SK-N-SH (cell line): ENCODE data around the gene ADGRD2. TPM values are rescaled to one million over a fixed set of nuclear protein-coding genes. Genes with fewer than 3 reads are reported as not detected.

Experiments
- CTCF ChIA-PET: fragments of 300-600, 350-600 bp; formaldehyde crosslinking; extraction: SDS; loops from one replicate; lab custom pipeline; 2021; lab: Yijun Ruan, JAX
- POLR2A ChIA-PET: fragments of 350-600 bp; sonication (Branson Sonifier 250); formaldehyde crosslinking; extraction: SDS; loops from one replicate; lab custom pipeline; 2020; ENCODE audit warnings: antibody characterized with exemption, inconsistent platforms; lab: Yijun Ruan, JAX
- DNase-seq: peaks from one replicate; pipeline ENCODE4 v3.0.0; 2012
- H2AFZ ChIP-seq: fragments of 200-600 bp; sonication (generic); 2 replicates; pipeline ENCODE4 v1.8.1; 2016; ENCODE audit warnings: antibody characterized with exemption, mild to moderate bottlenecking, low read depth
- H3F3A ChIP-seq: fragments of 200-600 bp; sonication (generic); replicated peaks from 2 replicates; pipeline ENCODE3; 2016; ENCODE audit warnings: antibody characterized with exemption, mild to moderate bottlenecking; ENCODE audit not compliant: insufficient read depth
- H3K27ac ChIP-seq, 2 experiments: fragments of 200-500 bp in 1 of 2; fragments of 200-600 bp in 1 of 2; sonication (Bioruptor generic) in 1 of 2; sonication (generic), shearing (Covaris generic) in 1 of 2; 2 replicates each; pipeline versions ENCODE4 v1.5.1 to v1.6.1; 2014 to 2016; ENCODE audit warnings: low read depth in 2 of 2, inconsistent platforms in 1 of 2, low read length in 1 of 2, mild to moderate bottlenecking in 1 of 2, mixed read lengths in 1 of 2
- H3K27me3 ChIP-seq: fragments of 200-600 bp; sonication (generic), shearing (Covaris generic); 2 replicates; pipeline ENCODE4 v1.6.1; 2016; ENCODE audit warnings: mixed run types; ENCODE audit not compliant: insufficient read depth
- H3K36me3 ChIP-seq, 2 experiments: fragments of 200-500 bp in 1 of 2; fragments of 200-600 bp in 1 of 2; sonication (Bioruptor generic) in 1 of 2; sonication (generic) in 1 of 2; replicated peaks in 1 of 2; 2 replicates each; pipeline versions ENCODE3 to v1.5.1; 2014 to 2016; ENCODE audit warnings: low read length in 1 of 2, mild to moderate bottlenecking in 1 of 2; ENCODE audit not compliant: insufficient read depth in 2 of 2, control insufficient read depth in 1 of 2
- H3K4me1 ChIP-seq, 2 experiments: fragments of 200-500 bp in 1 of 2; fragments of 200-600 bp in 1 of 2; sonication (Bioruptor generic) in 1 of 2; sonication (generic), shearing (Covaris generic) in 1 of 2; 2 replicates each; pipeline versions ENCODE4 v1.5.1 to v1.6.1; 2014 to 2016; ENCODE audit warnings: low read depth in 1 of 2, low read length in 1 of 2, mixed run types in 1 of 2; ENCODE audit not compliant: insufficient read depth in 2 of 2, control insufficient read depth in 1 of 2
- H3K4me2 ChIP-seq: fragments of 200-600 bp; sonication (generic), shearing (Covaris generic); 2 replicates; pipeline ENCODE4 v1.6.1; 2017; ENCODE audit warnings: mixed run types
- H3K4me3 ChIP-seq, 2 experiments: fragments of 200-500 bp in 1 of 2; fragments of 200-600 bp in 1 of 2; sonication (Bioruptor generic) in 1 of 2; sonication (generic), shearing (Covaris generic) in 1 of 2; 2 replicates each; pipeline versions ENCODE4 v1.5.1 to v1.8.1; 2014 to 2016; ENCODE audit warnings: low read depth in 2 of 2, inconsistent platforms in 1 of 2, low read length in 1 of 2, mild to moderate bottlenecking in 1 of 2, mixed read lengths in 1 of 2, moderate library complexity in 1 of 2
- H3K79me2 ChIP-seq: fragments of 200-600 bp; sonication (generic); 2 replicates; pipeline ENCODE4 v1.8.1; 2017; ENCODE audit warnings: mild to moderate bottlenecking; ENCODE audit not compliant: insufficient read depth
- H3K9ac ChIP-seq: fragments of 200-600 bp; sonication (generic); 2 replicates; pipeline ENCODE4 v1.6.1; 2017; ENCODE audit warnings: mixed run types
- H3K9me2 ChIP-seq: fragments of 200-600 bp; sonication (generic); 2 replicates; pipeline ENCODE4 v1.6.1; 2017; ENCODE audit warnings: mixed run types
- H3K9me3 ChIP-seq: fragments of 200-600 bp; sonication (generic); 2 replicates; pipeline ENCODE4 v1.6.1; 2017; ENCODE audit warnings: mixed run types, mild to moderate bottlenecking, moderate library complexity
- H4K20me1 ChIP-seq: fragments of 200-600 bp; sonication (generic); 2 replicates; pipeline ENCODE4 v1.6.1; 2017; ENCODE audit warnings: mild to moderate bottlenecking, mixed run types; ENCODE audit not compliant: insufficient read depth
- CTCF ChIP-seq: fragments of 200-600 bp; sonication (generic); IDR thresholded peaks from 2 replicates; pipeline ENCODE4 v1.6.1; 2017; ENCODE audit warnings: antibody characterized with exemption, mild to moderate bottlenecking, moderate library complexity
- EP300 ChIP-seq, 2 experiments: IDR thresholded peaks; 2 replicates each; pipeline versions ENCODE4 v1.4.0 to v1.6.1; 2012; ENCODE audit warnings: borderline replicate concordance in 1 of 2, low read depth in 1 of 2, low read length in 1 of 2
- EZH2phosphoT487 ChIP-seq: fragments of 200-600 bp; sonication (generic); IDR thresholded peaks from 2 replicates; pipeline ENCODE4 v1.6.1; 2017; ENCODE audit warnings: low read depth, mixed run types, mild to moderate bottlenecking, antibody characterized with exemption, moderate library complexity, borderline replicate concordance
- FOSL2 ChIP-seq: IDR thresholded peaks from 2 replicates; pipeline ENCODE4 v1.4.0; 2012; ENCODE audit warnings: low read depth, mild to moderate bottlenecking, moderate library complexity, borderline replicate concordance
- GABPA ChIP-seq: IDR thresholded peaks from 2 replicates; pipeline ENCODE4 v1.4.0; 2012; ENCODE audit warnings: low read depth, mild to moderate bottlenecking
- GATA2 ChIP-seq: sonication (generic); formaldehyde crosslinking; IDR thresholded peaks from 2 replicates; pipeline ENCODE4 v1.5.0; 2020; ENCODE audit warnings: mild to moderate bottlenecking, missing genetic modification reagents
- NFIC ChIP-seq: IDR thresholded peaks from 2 replicates; pipeline ENCODE4 v1.4.0; 2012; ENCODE audit warnings: borderline replicate concordance
- NRF1 ChIP-seq: IDR thresholded peaks from 2 replicates; pipeline ENCODE4 v1.6.1; 2012; ENCODE audit warnings: low read depth, mild to moderate bottlenecking, low read length
- RAD21 ChIP-seq: IDR thresholded peaks from 2 replicates; pipeline ENCODE4 v1.6.1; 2012; ENCODE audit warnings: mild to moderate bottlenecking, low read length
- REST ChIP-seq: IDR thresholded peaks from 2 replicates; pipeline ENCODE4 v1.6.1; 2012; ENCODE audit warnings: mild to moderate bottlenecking, low read depth, low read length, moderate library complexity
- RFX5 ChIP-seq: IDR thresholded peaks from 2 replicates; pipeline ENCODE4 v1.6.1; 2012; ENCODE audit warnings: mild to moderate bottlenecking, improper control_type of control experiment, low read length
- RXRA ChIP-seq: IDR thresholded peaks from 2 replicates; pipeline ENCODE4 v1.4.0; 2012; ENCODE audit warnings: low read depth, mild to moderate bottlenecking, borderline replicate concordance
- USF1 ChIP-seq: IDR thresholded peaks from 2 replicates; pipeline ENCODE4 v1.4.0; 2012; ENCODE audit warnings: low read depth, borderline replicate concordance
- YY1 ChIP-seq: IDR thresholded peaks from 2 replicates; pipeline ENCODE4 v1.4.0; 2012; ENCODE audit warnings: low read depth, mild to moderate bottlenecking
- WGBS: methylation state at CpG from one replicate; pipeline ENCODE4 v1.1.6; 2017; ENCODE audit warnings: low lambda C conversion rate; 5-methylcytosine and 5-hydroxymethylcytosine counted together
- polyA plus RNA-seq, 3 experiments: library from polyadenylated mRNA; depleted of rRNA; stranded (reverse); fragments of >200 nt; gene quantifications; 2 replicates each; pipeline ENCODE4 v1.2.3, GENCODE V29; 2012

ADGRD2 gene
- polyA plus RNA-seq, 1 of the 3 experiments (the other 2 are of a cell fraction), result 0.05 TPM

- Histone ChIP-seq H3K4me2 (no peak overlapping the region), H3K9me3 (no peaks in the 10 kb centered on the region), H3K79me2 (no peaks in the 10 kb centered on the region), H4K20me1 (no peaks in the 10 kb centered on the region), H3K36me3 (no peaks in the 10 kb centered on the region), H3K27me3 (no peaks in the 10 kb centered on the region), H2AFZ (no peak overlapping the region)
- TF ChIP-seq RFX5 (no peak), REST (no peak)
- TF ChIP-seq, all 33 proteins: peak for 0
- no peak for DNase-seq
- H3K4me3 ChIP-seq, result no peak overlapping the region
- H3K27ac ChIP-seq, result no peak overlapping the region
- CTCF ChIA-PET, result interaction anchor here (1.0 to 8.1 kb wide), 3 partner anchors 15 to 103 kb away, joined by 3 to 58 read pairs (median 3); no protein-coding TSS in a partner anchor
- H3K4me1 ChIP-seq, result peaks cover 0 to 4% of the 10 kb centered on the region in 2 experiments; a peak in 1 of 4 replicates
- no peaks in the 10 kb centered on the region for H3F3A ChIP-seq
- H3K9me2 ChIP-seq, result no peaks in the 10 kb centered on the region
- POLR2A ChIA-PET, result no interaction called here
- 96% methylated on average over 3 of the region's 3 CpGs for WGBS
- no peak overlapping the region for H3K9ac ChIP-seq
Measured at GRCh38 chr9:124521142-124521541, 70.9 kb downstream of the ADGRD2 start.

- Histone ChIP-seq H2AFZ (no peak overlapping the region), H3K9me3 (no peaks in the 10 kb centered on the region), H3K79me2 (no peaks in the 10 kb centered on the region), H3K36me3 (no peaks in the 10 kb centered on the region), H3K27ac (no peak overlapping the region), H3K4me1 (peaks cover 0 to 15% of the 10 kb centered on the region in 2 experiments; a peak in 1 of 4 replicates), H3K9ac (no peak overlapping the region), H3K9me2 (no peaks in the 10 kb centered on the region), H3K27me3 (no peaks in the 10 kb centered on the region), H3F3A (no peaks in the 10 kb centered on the region), H4K20me1 (no peaks in the 10 kb centered on the region), H3K4me3 (no peak overlapping the region), H3K4me2 (no peak overlapping the region)
- CTCF ChIA-PET, result interaction anchor here (1.0 to 8.1 kb wide), 4 partner anchors 11 to 104 kb away, joined by 3 to 58 read pairs (median 10); no protein-coding TSS in a partner anchor
- POLR2A ChIA-PET, result no interaction called here
- DNase-seq, result no peak
- WGBS, result 79% methylated on average over 7 of the region's 7 CpGs
- TF ChIP-seq NFIC (no peak), REST (no peak), FOSL2 (no peak), NRF1 (no peak), EP300 (IDR thresholded peaks at IDR 0.05; ENCODE audit: borderline replicate concordance in 1 of 2, low read depth in 1 of 2, low read length in 1 of 2) (no peak), RAD21 (no peak), GABPA (no peak), CTCF (no peak), EZH2phosphoT487 (no peak), RXRA (no peak), USF1 (no peak), RFX5 (no peak), YY1 (no peak), GATA2 (CRISPR knock-in tag) (no peak)
Measured at GRCh38 chr9:124522121-124523098, 72.2 kb downstream of the ADGRD2 start.
